ENCODE results near the gene GIMAP8. TPM values are rescaled to one million over a fixed set of nuclear protein-coding genes. Genes with fewer than 3 reads are reported as not detected.

Gene GIMAP8
- total RNA-seq, 1 experiment from 2014 or later = not detected

DNA sequence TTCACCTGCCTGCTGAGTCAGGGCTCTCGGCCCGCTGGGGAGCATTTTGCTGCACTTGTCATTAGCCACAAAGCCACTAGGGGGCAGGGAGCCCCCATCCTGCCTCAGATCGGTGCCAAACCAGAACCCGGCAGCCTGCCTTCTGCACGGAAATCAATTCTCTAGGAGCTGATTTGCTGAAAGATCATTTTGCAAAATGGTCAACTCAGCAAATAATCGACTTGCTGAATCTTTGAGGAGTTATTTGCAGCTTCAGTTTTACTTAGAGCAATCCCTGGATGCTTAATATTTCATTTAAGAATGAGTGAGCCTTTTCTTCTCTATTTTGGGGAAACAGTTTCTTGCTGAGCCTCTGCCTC lies 1.7 kb upstream of the GIMAP8 start:
- peak; percentile 79 for DNase-seq

More for the DNA sequence above, 1.7 kb upstream of the GIMAP8 start:
- Histone ChIP-seq H4K20me1 (ENCODE audit: control insufficient read depth, insufficient read depth, insufficient read length) (no peaks in the 10 kb centered on the region), H3K56ac (ENCODE audit: insufficient read length, low read depth, low read length) (no peak overlapping the region), H3K4me1 (ENCODE audit: insufficient read depth, low read length) (no peaks in the 10 kb centered on the region), H3K23me2 (ENCODE audit: insufficient read length, low read depth, low read length, poor library complexity, severe bottlenecking) (no peaks in the 10 kb centered on the region), H2AK5ac (ENCODE audit: insufficient read length, low read length) (no peak overlapping the region), H3K27ac (ENCODE audit: insufficient read length, low read depth, low read length) (no peak overlapping the region), H3K79me1 (ENCODE audit: insufficient read depth, low read depth, low read length, poor library complexity, severe bottlenecking) (no peaks in the 10 kb centered on the region), H2BK12ac (ENCODE audit: insufficient read length, low read depth, low read length) (no peak overlapping the region), H2BK20ac (ENCODE audit: low read depth, low read length, poor library complexity, severe bottlenecking) (no peak overlapping the region), H4K8ac (replicated peaks; ENCODE audit: insufficient read length, low read depth, low read length) (no peak overlapping the region), H3K14ac (ENCODE audit: insufficient read depth, low read length) (no peak overlapping the region), H3K79me2 (ENCODE audit: insufficient read depth, low read length) (no peaks in the 10 kb centered on the region), H3K9me3 (ENCODE audit: control insufficient read depth, low read depth, low read length) (no peaks in the 10 kb centered on the region), H3K23ac (ENCODE audit: insufficient read length, low read depth, low read length) (no peak overlapping the region), H2BK120ac (ENCODE audit: low read depth, low read length, poor library complexity, severe bottlenecking) (no peak overlapping the region), H3K9ac (ENCODE audit: extremely low read depth, insufficient read length, low read length) (no peak overlapping the region), H4K5ac (ENCODE audit: insufficient read length, low read depth, low read length) (no peak overlapping the region), H2BK15ac (ENCODE audit: low read depth, low read length) (no peak overlapping the region), H2AFZ (ENCODE audit: low read length) (no peak overlapping the region), H3K18ac (ENCODE audit: insufficient read length, low read depth, low read length) (no peak overlapping the region), H3K27me3 (ENCODE audit: insufficient read depth, low read length) (no peaks in the 10 kb centered on the region), H2BK5ac (ENCODE audit: insufficient read length, low read length) (no peak overlapping the region), H3K4me2 (ENCODE audit: insufficient read depth, insufficient read length, low read length) (no peak overlapping the region), H4K91ac (ENCODE audit: insufficient read length, low read depth, low read length) (no peak overlapping the region), H3T11ph (ENCODE audit: low read length) (no peak overlapping the region), H3K4ac (ENCODE audit: low read depth, low read length) (no peak overlapping the region)
- no peaks in the 10 kb centered on the region; a peak in 1 of 7 replicates for H3K36me3 Mint-ChIP-seq (ENCODE audit: insufficient read depth in 1 of 3, low read depth in 3 of 3)
- H3K27ac Mint-ChIP-seq = no peak overlapping the region; a peak in 1 of 7 replicates
- WGBS (ENCODE audit: extremely low coverage, insufficient read length, low lambda C conversion rate) = no CpG with 5 or more reads among the region's 6 CpGs
- no peak overlapping the region for H3K4me3 Mint-ChIP-seq
- TF ChIP-seq, protein P1, sequence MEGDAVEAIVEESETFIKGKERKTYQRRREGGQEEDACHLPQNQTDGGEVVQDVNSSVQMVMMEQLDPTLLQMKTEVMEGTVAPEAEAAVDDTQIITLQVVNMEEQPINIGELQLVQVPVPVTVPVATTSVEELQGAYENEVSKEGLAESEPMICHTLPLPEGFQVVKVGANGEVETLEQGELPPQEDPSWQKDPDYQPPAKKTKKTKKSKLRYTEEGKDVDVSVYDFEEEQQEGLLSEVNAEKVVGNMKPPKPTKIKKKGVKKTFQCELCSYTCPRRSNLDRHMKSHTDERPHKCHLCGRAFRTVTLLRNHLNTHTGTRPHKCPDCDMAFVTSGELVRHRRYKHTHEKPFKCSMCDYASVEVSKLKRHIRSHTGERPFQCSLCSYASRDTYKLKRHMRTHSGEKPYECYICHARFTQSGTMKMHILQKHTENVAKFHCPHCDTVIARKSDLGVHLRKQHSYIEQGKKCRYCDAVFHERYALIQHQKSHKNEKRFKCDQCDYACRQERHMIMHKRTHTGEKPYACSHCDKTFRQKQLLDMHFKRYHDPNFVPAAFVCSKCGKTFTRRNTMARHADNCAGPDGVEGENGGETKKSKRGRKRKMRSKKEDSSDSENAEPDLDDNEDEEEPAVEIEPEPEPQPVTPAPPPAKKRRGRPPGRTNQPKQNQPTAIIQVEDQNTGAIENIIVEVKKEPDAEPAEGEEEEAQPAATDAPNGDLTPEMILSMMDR (conservative IDR thresholded peaks at IDR 0.05) = peak; percentile 97
- H3K4me1 Mint-ChIP-seq = peaks cover 2 to 12% of the 10 kb centered on the region in 2 experiments; a peak in 3 of 4 replicates
- peaks cover 79% of the 10 kb centered on the region for H3K27me3 Mint-ChIP-seq (ENCODE audit: low read depth)
- H3K9me3 Mint-ChIP-seq = no peaks in the 10 kb centered on the region

All from H9 (cell line).